Lung (tissue), 12 donors: ENCODE measurements around the gene COX7A2. TPM values are rescaled to one million over a fixed set of nuclear protein-coding genes. Genes with fewer than 3 reads are reported as not detected.

Experiments
- ATAC-seq: fragments of 200-7000 bp; cut with Tn5 transposase; one replicate; pipeline ENCODE4 v1.9.1; 2020; ENCODE audit warnings: moderate number of reproducible peaks; ENCODE audit not compliant: insufficient read depth, low FRiP score
- DNase-seq, 3 donors: peaks; one replicate each; pipeline ENCODE4 v3.0.0-alpha.2; 2013 to 2017
- H3K27ac ChIP-seq, 2 donors: one replicate each; pipeline ENCODE4 v1.5.1; 2013; ENCODE audit warnings: mild to moderate bottlenecking in 2 of 2, moderate library complexity in 2 of 2, control low read depth in 1 of 2, inconsistent platforms in 1 of 2, low read depth in 1 of 2, low read length in 1 of 2
- H3K27me3 ChIP-seq, 3 donors: one replicate each; pipeline ENCODE4 v1.5.1; 2013; ENCODE audit warnings: low read length in 2 of 3; ENCODE audit not compliant: control insufficient read depth in 3 of 3, insufficient read depth in 3 of 3
- H3K36me3 ChIP-seq, 4 donors: one replicate each; pipeline ENCODE4 v1.5.1; 2013; ENCODE audit warnings: low read length in 4 of 4, mild to moderate bottlenecking in 1 of 4, moderate library complexity in 1 of 4; ENCODE audit not compliant: control insufficient read depth in 4 of 4, insufficient read depth in 4 of 4
- H3K4me1 ChIP-seq, 5 donors: one replicate each; pipeline ENCODE4 v1.5.1; 2013; ENCODE audit warnings: low read length in 5 of 5, mild to moderate bottlenecking in 2 of 5, moderate library complexity in 1 of 5; ENCODE audit not compliant: control insufficient read depth in 5 of 5, insufficient read depth in 5 of 5
- H3K4me3 ChIP-seq: one replicate; pipeline ENCODE4 v1.5.1; 2013; ENCODE audit warnings: mild to moderate bottlenecking, control low read depth, moderate library complexity
- H3K9ac ChIP-seq, 2 donors: one replicate each; pipeline ENCODE4 v1.5.1; 2013; ENCODE audit warnings: low read length in 2 of 2, control low read depth in 1 of 2; ENCODE audit not compliant: insufficient read depth in 1 of 2
- H3K9me3 ChIP-seq, 4 donors: one replicate each; pipeline ENCODE4 v1.5.1; 2013; ENCODE audit warnings: low read length in 3 of 4, mild to moderate bottlenecking in 1 of 4, moderate library complexity in 1 of 4; ENCODE audit not compliant: control insufficient read depth in 4 of 4, insufficient read depth in 3 of 4
- CTCF ChIP-seq: IDR thresholded peaks from 2 replicates; pipeline ENCODE4 v1.5.1; 2012; ENCODE audit warnings: mild to moderate bottlenecking; ENCODE audit errors: control extremely low read depth, extremely low read depth
- WGBS, 2 donors: extraction: QIAGEN DNeasy Blood & Tissue Kit; methylation state at CpG; one replicate each; pipeline ENCODE4 v1.1.7; 2013; 5-methylcytosine and 5-hydroxymethylcytosine counted together
- polyA plus RNA-seq, 2 donors: library from polyadenylated mRNA; stranded (reverse); fragments of 200-250 nt; gene quantifications; one replicate each; pipeline ENCODE4 v1.2.1, GENCODE V29; 2013
- total RNA-seq, 2 donors: library from RNA; depleted of rRNA in 1 of 2; stranded (reverse); fragments of >200 nt in 1 of 2; gene quantifications; one replicate each; pipeline ENCODE4 v1.2.1, GENCODE V29; 2014 to 2021
- donor health status: control.
- donor health status: control.
- donor health status: Bipolar disorder and iron deficiency.
- donor health status: healthy.
- donor health status: DM: yes; HTN: yes; CAD: no.

Gene COX7A2
- total and polyA plus RNA-seq, 4 donors: 43.1 to 557 (median 398) TPM

- TF ChIP-seq CTCF: no peak
- ATAC-seq (no peak), DNase-seq (no peak)
- H3K27me3 ChIP-seq: no peaks in the 10 kb centered on the region
- peaks cover 2 to 5% (median 5%) of the 10 kb centered on the region in 4 donors for H3K36me3 ChIP-seq
- H3K4me1 ChIP-seq: peaks cover 0 to 16% (median 5%) of the 10 kb centered on the region in 5 donors
- H3K4me3 ChIP-seq: no peak overlapping the region
- no peak overlapping the region for H3K9ac ChIP-seq
- 39 to 82% methylated on average over 1 of the region's 1 CpG for WGBS, 2 donors
- no peaks in the 10 kb centered on the region for H3K9me3 ChIP-seq
- H3K27ac ChIP-seq: no peak overlapping the region
Measured at GRCh38 chr6:75287424-75287823, 43.8 kb upstream of the COX7A2 start.

- no peak for ATAC-seq
- no peak for DNase-seq
- H3K9me3 ChIP-seq: no peaks in the 10 kb centered on the region
- H3K27ac ChIP-seq: no peak overlapping the region
- H3K4me1 ChIP-seq: peaks cover 0 to 18% (median 5%) of the 10 kb centered on the region in 5 donors
- WGBS, 2 donors: 96 to 97% methylated on average over 2 of the region's 2 CpGs
- H3K4me3 ChIP-seq: no peak overlapping the region
- no peak for TF ChIP-seq CTCF
- no peak overlapping the region for H3K9ac ChIP-seq
- H3K36me3 ChIP-seq: peaks cover 2 to 5% (median 5%) of the 10 kb centered on the region in 4 donors
- no peaks in the 10 kb centered on the region for H3K27me3 ChIP-seq
Measured at GRCh38 chr6:75286955-75287354, 43.4 kb upstream of the COX7A2 start.

DNA sequence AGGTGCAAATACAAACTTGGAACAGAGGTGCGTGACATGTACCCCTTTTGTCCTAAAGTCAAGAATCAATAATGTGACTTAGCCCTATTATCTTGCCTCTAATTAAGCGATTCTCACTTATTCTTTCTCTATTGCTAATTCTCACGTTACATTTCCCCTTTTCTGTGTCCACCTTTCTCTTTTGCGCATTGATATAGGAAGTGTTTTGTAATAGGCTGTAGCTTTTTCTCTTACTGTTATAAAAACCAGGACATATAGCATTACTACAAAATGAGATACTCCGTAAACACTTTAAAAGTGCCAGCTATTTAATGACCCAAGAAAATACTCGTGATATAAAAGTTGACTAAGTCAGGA lies 41.7 kb upstream of the COX7A2 start:
- Histone ChIP-seq H3K4me3 (peak overlapping the region; percentile 90), H3K4me1 (peaks cover 0 to 27% (median 6%) of the 10 kb centered on the region in 5 donors), H3K9ac (peak overlapping the region; percentile 90 to 91), H3K9me3 (no peaks in the 10 kb centered on the region), H3K27ac (peak overlapping the region; percentile 78 to 93), H3K27me3 (no peaks in the 10 kb centered on the region), H3K36me3 (peaks cover 0 to 4% (median 2%) of the 10 kb centered on the region in 4 donors)
- WGBS, 2 donors: 1 to 2% methylated on average over 6 of the region's 6 CpGs
- no peak for TF ChIP-seq CTCF
- DNase-seq (no peak), ATAC-seq (no peak)
